ENCODE results near the gene THOC6.
"Not testable (repeated sequence)": the region's sequence is repeated elsewhere in the genome, so short reads cannot be mapped to it uniquely, and the experiment has no call there.

The THOC6 gene

GRCh38 chr16:3072148-3072547 lies 48.3 kb downstream of the THOC6 start:
- not testable (repeated sequence) for DNase-seq (ENCODE audit: low read depth in 2 of 2)

GRCh38 chr16:3072576-3073263 lies 48.9 kb downstream of the THOC6 start:
- DNase-seq (ENCODE audit: low read depth in 2 of 2) = not testable (repeated sequence)

GRCh38 chr16:3073448-3073847 lies 49.6 kb downstream of the THOC6 start:
- DNase-seq (ENCODE audit: low read depth in 2 of 2) = no peak

- no peak for DNase-seq (ENCODE audit: low read depth in 2 of 2)
Observed at GRCh38 chr16:3074860-3075522, 51.2 kb downstream of the THOC6 start.

GRCh38 chr16:3075523-3075915 lies 51.7 kb downstream of the THOC6 start:
- no peak for DNase-seq (ENCODE audit: low read depth in 2 of 2)

- not testable (repeated sequence) for DNase-seq (ENCODE audit: low read depth in 2 of 2)
Observed at GRCh38 chr16:3075946-3076345, 52.1 kb downstream of the THOC6 start.

DNA sequence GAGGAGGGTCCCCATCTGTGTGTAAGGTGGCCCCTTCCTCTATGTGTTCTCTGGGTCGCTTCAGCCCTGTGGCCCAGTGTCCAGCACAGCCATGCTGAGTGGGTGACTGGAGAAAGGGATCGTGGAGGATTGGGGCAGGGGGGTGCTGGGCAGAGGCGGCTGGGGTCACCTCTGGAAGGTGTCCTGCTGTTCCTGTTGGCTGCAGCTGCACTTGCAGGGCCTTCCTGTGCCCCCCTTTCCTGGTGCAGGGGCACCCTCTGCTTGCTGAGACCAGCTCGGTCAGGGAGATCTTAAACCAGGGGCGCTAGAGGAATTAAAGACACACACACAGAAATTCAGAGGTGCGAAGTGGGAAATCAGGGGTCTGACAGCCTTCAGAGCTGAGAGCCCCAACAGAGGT lies 52.7 kb downstream of the THOC6 start:
- DNase-seq (ENCODE audit: low read depth in 2 of 2) = no peak

Measured in stimulated activated CD4-positive, alpha-beta T cell treated with anti-CD3 and anti-CD28 coated beads, Interleukin-12 subunit alpha, Interleukin-12 subunit beta, amount 100 ng/mL, for 24 hours (primary cell).